ENCODE results near the gene CUEDC1.
"Not testable (repeated sequence)": the region's sequence is repeated elsewhere in the genome, so short reads cannot be mapped to it uniquely, and the experiment has no call there.

Gene CUEDC1

DNA sequence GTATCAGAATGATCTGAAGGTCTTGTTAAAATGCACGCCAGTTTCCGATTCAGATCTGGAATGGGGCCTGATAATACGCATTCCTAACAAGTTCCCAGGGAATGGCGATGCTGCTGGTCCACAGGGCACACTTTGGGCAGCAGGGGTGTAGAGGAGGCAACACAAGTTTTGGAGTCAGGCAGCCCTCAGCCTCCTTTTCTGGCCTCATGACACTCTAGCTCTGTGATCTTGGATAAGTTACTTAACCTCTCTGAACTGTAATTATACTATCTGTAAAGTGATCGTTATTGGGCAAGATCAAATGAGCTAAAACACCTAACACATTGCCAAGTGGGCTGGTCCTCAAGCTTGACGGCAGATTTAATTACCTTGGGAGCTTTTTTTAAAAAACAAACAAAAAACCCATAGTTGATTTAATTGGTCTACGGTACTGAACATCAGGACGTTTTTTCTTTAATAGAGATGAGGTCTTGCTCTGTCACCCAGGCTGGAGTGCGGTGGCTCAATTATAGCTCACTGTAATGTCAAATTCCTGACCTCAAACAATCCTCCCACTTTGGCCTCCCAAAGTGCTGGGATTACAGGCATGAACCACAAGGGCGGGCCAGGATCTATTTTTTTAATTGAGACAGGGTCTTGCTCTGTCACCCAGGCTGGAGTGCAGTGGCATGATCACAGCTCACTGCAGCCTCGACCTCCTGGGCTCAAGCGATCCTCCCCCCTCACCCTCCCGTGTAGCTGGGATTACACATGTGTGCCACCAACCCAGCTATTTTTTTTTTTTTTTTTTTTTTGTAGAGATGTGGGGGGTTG, 95.4 kb downstream of the CUEDC1 start:
- DNase-seq, result no peak

DNA sequence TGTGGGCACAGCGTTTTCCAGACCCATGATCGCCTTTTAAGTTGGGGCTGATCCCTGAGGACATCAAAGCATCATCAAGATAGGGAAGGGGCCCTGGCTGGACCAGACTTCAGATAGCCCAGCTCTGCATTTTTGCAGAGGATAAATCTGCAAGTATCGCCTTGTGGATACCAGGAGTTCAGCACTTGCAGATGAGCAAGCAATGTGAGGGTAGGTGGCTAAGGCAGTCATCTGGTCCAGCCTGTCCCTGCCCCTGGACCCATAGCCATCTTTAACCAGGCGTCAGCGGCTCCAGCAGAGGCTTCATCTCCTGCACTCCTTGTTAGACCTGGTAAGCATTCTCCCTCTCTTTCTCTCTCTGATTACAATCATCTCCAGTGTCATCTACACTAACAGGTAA, 96.4 kb downstream of the CUEDC1 start:
- no peak for DNase-seq

DNA sequence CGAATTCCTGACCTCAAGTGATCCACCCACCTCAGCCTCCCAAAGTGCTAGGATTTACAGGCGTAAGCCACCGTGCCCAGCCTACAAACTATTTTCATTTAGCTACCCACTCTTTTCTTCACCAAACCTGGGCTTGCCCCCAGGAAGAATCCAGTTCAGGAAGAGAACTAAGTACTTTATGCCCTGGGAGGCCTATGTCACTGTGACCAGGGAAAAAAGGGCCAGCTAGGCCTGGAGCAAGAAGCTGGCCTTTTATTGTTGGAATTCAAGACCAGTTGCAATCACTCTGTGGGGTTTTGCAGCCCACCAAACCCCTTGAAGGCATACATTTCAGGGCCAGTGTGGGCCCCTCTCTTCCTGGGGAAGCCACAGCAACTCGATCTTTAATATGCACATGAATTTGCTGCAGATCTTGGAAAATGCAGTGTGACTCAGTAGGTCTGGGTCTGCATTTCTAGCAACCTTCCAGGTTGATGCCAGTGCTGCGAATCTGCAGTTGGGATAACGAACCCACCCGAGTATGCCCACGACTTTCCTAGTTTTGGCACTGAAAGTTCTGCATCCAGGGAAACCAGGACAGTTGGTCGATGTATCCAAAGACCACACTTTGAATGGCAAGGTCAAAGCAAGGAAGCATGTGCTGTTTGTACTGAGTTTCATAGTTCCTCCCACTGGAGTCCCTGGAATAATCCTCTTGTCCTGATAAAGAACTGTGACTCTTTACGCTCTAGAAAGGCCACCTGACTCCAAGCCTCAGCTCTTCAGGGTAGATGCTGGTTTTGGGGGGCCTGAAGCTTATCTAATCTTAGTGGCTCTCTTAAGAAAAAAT, 98.2 kb downstream of the CUEDC1 start:
- DNase-seq, result no peak

DNA sequence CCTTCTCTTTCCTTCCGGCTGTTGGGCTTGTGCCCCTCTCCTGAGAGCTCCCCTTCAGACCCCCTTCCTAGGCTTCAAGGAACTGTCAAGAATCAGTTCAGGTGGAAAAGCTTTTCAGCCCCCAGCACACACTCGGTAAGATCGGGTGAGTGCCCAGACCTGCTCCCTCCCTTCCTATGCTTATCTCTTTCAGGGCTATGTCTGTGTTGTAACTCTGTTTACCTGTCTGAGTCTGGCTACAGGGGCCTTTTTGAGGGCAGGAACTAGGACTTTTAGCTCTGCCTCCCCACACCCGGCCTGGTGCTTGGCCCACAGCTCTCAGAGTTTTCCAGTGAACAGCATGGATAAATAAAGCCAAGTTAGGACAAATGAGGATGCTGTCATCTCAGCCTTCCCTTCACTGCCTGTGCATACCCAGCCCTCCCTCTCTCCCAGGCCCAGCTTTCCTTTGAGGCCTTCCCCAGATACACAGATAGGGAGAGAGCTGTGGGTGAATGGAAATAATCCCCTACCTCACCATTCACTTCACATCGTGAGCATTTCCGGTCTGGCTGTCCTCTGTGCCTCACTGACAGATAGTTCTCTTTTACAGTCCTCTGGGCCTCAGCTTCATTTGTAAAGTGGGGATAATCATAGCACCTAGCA, 99.7 kb downstream of the CUEDC1 start:
- no peak for DNase-seq

DNA sequence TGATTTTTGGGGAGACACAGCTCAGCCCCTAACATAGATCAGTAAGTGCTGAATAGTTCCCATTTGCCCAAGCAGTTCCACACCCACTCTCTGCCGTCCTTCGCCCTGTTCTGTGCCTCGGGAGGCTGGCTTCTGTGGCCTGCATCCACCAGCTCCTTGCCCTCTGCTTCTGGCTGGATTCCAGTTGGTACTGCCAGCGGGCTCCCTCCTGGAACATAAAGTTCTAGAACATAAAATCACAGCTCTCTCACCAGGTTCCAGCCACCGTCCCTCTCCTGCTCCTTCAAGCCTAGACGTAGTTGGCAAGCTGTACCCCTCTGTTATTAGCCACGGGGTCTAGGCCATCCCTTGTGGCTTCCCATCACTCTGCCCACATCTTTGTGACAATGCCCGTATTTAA, 101.5 kb downstream of the CUEDC1 start:
- no peak for DNase-seq

DNA sequence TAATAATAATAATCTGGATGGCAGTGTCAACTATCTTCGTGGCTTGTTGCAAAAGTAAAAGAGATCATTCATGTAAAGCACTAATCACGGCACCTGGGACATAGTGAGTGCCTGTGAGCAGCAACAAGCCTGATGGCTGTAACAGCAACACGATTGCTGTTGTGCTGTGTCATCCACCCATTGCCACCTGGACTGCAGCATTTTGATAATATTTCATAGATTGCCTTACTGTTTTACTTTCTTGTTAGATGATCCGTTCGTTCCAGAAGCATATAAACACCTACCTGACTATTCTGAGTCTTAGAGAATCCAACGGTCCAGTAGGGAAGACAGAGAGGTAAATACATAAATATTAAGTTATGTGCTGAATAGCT, 102.3 kb downstream of the CUEDC1 start:
- DNase-seq, result no peak

DNA sequence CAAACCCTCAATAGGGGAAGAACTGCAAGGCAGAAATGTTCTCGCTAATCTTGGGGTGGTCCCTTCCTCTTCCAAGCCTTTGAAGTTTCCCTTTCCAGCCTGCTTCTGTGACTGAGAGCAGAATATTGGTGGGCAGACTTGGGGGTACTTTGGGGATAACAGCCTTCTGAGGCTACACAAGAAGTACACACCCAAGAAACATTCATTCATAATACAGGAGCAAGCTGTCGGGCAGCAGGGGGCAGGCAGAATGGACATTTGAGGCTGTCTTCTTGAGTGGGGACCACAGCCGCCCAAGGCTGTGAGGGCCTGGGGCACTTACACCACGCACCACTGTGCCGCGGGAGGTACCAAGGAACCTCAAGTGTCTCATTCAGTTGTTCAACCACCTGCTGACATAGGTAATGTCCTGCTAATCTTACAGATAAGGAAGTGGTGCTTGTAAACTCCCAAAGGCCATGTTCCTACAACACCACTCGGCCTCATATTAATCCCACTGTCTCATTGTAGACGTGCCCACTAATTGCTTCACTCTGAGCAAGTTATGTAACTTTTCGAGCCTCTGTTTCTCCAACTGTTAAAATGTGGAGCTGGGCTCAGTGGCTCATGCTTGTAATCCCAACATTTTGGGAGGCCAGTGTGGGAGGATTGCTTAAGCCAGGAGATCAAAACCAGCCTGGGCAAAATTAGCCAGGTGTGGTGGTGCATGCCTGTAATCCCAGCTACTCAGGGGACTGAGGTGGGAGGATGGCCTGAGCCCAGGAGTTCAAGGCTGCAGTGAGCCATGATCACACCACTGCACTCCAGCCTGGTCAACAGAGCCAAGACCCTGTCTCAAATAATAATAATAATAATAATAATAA, 102.9 kb downstream of the CUEDC1 start:
- DNase-seq, result no peak

DNA sequence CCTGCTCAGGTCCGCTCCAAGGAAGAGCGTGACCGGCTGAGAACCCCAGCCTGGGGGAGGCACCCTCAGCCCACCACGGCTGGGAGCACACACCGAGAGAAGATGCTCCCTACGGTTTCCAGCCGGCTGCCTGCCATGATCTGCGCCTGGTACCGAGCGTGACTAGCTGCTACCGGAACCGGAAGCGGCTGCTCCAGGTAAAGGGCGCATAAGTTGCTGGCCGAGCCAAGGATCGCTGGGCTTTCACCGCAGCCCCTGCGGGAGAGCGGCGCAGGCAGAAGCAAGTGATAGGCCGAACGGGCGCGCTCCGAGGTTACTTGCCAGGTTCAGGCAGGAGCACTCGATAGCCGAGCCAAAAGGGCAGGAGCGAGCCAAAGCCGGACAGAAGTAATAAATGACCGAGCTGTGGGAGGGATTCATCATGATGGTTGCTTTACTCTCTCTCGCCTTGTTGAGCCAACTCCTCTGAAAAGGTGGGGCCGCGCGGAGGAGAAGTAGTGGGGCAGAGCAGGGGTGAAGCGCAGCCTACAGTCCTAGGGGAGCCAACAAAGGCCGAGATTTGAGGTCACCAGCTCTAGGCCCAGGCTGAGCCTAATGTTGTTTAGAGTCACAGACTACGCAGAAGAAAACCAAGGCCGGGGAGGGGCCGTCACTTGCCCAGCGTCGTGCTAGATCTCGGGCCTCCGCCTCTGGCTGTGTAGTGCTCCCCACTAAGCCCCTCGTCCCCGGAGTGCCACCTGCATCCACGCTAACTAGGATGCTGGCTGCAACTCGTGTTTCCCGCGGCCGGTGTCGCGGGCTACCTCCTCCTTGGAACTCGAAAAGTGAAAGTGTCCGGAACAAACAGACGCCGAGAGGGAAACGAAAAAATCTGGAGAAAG, 105.1 kb downstream of the CUEDC1 start, which contains the start of gene MRPS23:
TSS of gene MRPS23 (minus strand) at position 171 of the 881 bp plus-strand sequence. CDS start at position 137, 34 bp downstream.
- DNase-seq, result peak; percentile 95 to 97

DNA sequence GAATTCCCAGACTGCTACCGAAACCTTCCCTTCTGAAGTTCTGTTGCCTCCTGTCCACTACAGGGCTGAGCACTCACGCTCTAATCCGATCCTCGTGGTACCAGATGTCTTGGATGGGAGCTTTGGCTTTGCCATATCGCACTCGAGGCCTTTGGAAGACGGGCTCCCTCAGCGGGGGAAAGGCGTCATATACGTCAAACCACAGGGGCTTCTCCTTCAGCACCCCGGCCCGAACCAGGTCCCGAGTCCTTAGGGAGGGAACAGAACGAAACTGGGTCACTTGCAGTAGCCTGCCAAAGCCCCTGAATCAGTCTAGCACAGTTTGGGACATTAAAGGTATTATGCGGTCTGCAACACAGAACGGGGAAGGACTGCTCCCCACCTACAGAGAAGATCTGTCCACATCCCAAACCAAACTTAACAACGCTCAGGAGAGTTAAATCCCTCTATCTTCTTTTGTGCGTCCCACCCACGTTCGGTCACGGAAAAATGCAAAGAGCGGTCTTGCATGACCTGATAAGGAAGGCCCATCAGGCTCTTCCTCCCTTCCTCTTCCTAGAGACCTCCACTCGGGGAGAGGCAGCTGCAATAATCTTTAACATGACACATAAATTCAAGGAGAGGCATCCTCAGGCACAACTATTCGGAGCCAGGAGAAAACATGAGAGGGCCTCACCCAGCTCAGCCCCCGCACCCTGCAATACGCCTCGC, 105.9 kb downstream of the CUEDC1 start:
- DNase-seq, result no peak

DNA sequence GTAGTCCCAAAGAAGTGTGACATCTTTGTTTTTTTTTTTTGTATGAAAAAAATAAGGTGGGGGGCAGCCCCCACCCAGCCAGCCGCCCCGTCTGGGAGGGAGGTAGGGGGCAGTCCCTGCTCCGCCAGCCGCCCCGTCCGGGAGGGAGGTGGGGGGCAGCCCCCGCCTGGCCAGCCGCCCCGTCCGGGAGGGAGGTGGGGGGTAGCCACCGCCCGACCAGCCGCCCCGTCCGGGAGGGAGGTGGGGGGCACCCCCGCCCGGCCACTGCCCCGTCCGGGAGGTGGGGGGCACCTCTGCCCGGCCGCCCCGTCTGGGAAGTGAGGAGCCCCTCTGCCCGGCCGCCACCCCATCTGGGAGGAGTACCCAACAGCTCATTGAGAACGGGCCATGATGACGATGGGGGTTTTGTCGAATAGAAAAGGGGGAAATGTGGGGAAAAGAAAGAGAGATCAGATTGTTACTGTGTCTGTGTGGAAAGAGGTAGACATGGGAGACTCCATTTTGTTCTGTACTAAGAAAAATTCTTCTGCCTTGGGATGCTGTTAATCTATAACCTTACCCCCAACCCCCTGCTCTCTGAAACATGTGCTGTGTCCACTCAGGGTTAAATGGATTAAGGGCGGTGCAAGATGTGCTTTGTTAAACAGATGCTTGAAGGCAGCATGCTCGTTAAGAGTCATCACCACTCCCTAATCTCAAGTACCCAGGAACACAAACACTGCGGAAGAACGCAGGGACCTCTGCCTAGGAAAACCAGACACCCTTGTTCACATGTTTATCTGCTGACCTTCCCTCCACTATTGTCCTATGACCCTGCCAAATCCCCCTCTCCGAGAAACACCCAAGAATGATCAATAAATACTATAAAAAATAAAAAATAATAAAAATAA, 108.9 kb downstream of the CUEDC1 start:
- not testable (repeated sequence) for DNase-seq

DNA sequence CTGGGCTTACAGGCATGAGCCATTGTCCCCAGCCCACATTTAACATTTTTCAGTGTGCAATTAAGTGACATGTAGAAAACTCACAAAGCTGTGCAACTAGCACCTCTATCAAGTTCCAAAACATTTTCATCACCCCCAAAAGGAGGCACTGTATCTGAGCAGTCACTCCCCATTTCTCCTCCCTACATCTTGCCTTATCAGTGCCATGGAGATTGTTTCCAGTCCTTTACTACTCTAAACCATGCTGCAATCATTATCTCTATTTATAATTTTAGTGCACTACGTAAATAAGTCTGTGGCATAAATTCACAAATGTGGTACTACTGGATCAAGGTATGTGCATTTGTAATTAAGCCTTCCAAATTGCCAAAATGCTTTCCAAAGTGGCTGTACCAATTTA, 112.9 kb downstream of the CUEDC1 start:
- no peak for DNase-seq

DNA sequence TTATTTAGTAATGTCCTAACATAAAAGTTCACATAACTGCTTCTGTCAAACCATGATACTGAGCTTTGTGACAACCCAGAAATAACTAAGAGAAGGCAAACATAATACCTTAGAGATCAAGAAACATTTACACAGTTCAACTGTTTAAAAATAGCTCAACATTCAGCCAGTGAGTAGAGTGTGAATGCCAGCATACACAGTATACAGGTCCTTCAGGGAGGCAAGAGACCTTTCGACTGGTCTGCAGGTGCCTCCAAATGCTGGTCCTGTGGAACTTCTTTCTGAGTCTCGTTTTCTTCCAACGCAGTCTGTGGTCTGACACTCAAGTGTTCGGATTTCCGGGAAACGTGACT, 115.7 kb downstream of the CUEDC1 start:
- DNase-seq, result no peak

DNA sequence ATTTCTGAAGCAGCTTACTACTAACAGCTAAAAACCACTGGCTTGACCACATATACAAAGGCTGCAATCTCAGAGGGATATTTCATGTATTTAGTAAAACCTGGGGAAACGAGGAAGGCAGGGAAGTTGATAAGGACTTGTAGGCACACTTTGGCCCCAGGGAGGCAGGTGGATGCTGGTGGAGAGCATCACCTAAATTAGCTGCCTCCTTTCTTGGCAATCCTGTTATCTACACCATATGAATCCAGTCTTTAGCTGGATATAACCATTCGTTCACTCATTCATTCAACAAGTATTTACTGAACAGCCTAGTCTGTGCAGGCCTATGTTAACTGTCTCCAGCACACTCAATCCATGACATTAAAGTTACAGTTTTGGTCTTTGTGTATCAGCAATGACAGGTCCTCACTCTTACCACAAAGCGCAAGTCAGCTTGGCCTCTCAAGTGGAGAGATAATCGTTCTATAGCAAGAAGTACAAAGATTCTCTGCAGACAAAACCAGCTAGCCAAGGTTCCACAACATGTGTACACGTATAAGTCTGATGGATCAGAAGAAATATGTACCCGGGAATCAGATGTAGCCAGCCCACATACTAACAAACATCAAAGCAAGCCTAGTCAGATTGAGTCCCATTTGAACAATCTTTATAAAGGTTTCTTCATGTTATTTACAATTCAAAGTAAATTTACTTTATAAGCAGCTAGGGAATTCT, 116.2 kb downstream of the CUEDC1 start:
- no peak for DNase-seq

DNA sequence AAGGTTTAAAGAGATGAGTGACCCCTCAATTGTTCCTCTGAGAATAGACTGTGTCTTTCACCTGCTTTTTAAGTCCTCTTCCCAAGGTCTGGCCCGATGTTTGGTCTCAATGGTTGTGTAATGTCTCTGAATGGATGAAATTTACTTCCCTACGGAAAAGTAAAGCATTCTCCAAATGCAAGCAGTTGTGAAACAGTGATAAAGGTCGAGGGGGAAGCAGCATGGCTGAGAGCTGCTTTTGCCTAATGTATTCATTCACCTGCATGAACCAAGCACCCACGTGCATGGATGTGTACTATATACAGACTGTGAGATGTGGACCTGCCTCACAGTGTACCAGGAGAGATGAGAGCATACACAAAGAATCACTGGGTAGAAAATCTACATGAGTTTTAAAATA, 116.8 kb downstream of the CUEDC1 start:
- no peak for DNase-seq

DNA sequence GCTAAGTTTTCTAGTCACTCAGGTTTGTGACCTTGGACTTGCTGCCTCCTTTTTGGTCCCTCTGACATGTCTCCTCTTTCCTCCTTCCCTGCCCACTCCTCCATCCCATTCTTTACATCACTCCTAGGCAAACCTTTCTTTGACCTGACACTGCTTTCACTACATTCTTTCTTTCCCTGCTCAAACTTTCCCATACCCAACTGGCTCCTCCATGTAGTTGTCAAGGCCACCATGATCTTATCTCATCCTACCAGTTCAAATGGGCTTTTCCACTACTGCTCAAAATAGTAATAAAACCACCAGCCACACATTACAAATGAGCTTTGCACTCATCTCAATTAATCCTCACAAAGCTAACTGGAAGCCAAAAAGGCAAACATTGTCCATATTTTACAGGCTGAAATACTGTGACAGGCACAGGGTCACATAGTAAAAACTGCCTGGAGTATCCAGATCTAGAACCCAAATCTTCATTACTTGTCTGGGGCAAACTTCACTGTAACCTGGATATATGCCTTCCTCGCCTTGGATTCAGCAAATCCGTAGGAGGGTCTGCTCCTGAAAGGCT, 119.8 kb downstream of the CUEDC1 start:
- no peak for DNase-seq

DNA sequence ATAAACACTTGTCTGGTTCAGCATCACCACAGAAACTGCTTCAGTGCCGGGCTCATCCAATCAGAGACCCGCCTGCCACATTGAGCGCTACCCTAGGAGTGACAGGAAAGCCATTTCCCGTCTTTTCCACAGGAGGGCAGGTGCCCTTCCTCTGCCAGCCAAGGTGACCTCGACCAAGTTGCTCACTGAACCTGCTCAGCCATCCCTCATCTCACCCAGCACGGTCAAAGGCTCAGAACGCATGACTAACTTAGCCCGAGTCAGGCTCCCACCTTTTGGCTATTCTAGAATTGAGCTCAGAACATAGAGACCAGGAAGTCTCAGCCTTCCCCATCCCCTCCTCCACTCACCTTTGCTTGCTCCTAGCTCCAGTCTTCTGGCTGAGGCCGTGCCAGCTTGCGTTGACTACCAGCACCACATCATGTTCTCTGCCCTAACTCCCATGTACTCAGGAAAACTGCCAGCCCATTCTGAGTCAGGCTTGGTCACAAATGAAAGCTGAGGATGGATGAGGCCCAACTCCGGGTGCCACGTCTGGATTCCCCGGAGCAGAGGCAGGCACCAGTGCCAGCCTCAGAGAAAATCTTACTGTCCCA, 121.0 kb downstream of the CUEDC1 start:
- no peak for DNase-seq

DNA sequence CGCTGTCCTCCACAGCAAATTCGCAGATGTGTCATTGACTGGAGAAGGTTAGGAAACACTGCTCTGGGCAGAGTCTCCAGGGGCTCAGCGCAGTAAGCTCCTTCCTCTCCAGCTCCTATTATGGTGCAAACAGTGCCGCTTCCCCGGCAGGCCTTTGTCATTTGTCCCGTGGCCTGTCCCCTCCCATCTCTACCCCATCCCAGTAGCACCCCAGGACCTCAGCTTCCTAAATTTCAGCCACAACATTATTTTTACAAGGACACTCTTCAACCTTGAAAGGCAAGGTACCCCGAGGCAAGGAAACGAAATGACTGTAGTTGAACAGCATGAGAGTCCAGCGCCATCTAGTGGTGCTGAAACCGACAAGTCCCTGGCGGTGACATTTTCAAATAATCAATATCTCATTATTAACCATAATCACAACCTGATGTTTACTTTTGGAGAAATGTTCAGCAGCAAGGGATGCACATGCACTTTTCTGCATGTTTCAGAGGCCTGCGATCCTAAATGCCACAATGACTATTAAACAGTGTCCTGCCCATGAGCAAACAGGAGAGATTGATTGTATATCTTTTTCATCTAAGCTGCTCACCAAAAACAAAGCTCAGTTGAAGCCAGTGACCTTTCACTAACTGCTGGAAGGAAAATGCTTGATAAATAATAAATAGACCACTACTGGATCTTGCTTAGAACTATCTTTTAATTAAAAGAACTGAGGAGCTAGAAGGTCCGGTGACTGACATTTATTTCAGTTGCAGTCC, 121.9 kb downstream of the CUEDC1 start:
- peak; percentile 72 to 76 for DNase-seq

All from activated T-cell treated with anti-CD3 and anti-CD28 coated beads, Interleukin-2, amount 50 U/mL, for 48 hours (primary cell).